Stimulated activated CD4-positive, alpha-beta T cell treated with anti-CD3 and anti-CD28 coated beads, Interleukin-1b, Interleukin-23, amount 100 ng/mL, for 4 hours (primary cell): ENCODE measurements around the gene S100A3.
"Not testable (repeated sequence)": the region's sequence is repeated elsewhere in the genome, so short reads cannot be mapped to it uniquely, and the experiment has no call there.

Experiments used
- DNase-seq, 2 donors: peaks; one replicate each; pipeline ENCODE4 v3.0.0-alpha.2; 2020; ENCODE audit warnings: low read depth in 2 of 2

S100A3 gene, protein sequence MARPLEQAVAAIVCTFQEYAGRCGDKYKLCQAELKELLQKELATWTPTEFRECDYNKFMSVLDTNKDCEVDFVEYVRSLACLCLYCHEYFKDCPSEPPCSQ

GRCh38 chr1:153548722-153549688, at the start of gene S100A3:
Gene S100A3, minus strand, starts transcription at chr1:153549258. Its CDS starts 773 bp downstream, at chr1:153548485.
- DNase-seq = no peak

- no peak for DNase-seq
These were observed 49.5 kb upstream of the S100A3 start for GRCh38 chr1:153598309-153599172.

DNA sequence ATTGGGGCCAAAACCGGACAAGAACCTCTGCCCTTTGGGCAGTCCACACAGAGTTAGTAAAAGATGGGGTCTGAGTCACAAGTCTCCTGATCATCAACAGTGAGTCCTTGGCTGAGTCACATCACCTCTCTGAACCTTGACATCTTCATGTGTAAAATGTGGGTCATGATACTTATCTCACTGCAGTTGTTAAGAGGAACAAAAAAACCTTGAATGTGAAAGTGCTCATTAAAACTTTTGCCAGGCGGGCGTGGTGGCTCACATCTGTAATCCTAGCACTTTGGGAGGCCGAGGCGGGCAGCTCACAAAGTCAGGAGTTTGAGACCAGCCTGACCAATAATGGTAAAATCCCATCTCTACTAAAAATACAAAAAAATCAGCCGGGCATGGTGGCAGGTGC, 48.1 kb upstream of the S100A3 start:
- DNase-seq = no peak

GRCh38 chr1:153592748-153593147, 43.7 kb upstream of the S100A3 start:
- DNase-seq = no peak

GRCh38 chr1:153588482-153588881, 39.4 kb upstream of the S100A3 start:
- no peak for DNase-seq

DNA sequence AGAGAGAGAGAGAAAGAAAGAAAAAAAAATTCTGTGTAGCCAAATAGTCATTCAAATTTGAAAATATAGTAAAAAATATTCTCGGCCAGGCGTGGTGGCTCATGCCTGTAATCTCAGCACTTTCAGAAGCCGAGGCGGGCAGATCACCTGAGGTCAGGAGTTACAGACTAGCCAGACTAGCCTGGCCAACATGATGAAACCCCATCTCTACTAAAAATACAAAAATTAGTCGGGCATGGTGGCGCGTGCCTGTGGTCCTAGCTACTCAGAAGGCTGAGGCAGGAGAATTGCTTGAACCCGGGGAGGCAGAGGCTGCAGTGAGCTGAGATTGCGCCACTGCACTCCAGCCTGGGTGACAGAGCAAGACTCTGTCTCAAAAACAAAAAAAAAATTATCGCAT, 39.0 kb upstream of the S100A3 start:
- not testable (repeated sequence) for DNase-seq

DNA sequence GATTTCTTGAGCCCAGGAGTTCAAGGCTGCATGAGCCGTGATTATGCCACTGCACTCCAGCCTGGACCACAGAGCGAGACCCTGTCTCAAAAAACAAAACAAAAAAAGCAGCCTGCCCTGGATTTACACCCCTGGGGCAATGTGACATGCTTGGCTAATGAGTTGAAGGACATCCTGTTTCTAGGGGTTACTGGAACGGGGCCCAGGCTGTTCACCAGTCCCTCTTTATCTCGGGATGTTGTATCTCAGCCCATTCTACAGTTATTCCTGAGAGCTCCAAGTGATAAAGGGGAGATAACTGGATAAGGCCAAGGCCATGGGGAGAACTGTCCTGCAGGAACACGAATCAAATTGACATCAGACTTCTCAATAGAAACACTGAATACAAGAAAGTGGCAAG, 38.3 kb upstream of the S100A3 start:
- DNase-seq = no peak

DNA sequence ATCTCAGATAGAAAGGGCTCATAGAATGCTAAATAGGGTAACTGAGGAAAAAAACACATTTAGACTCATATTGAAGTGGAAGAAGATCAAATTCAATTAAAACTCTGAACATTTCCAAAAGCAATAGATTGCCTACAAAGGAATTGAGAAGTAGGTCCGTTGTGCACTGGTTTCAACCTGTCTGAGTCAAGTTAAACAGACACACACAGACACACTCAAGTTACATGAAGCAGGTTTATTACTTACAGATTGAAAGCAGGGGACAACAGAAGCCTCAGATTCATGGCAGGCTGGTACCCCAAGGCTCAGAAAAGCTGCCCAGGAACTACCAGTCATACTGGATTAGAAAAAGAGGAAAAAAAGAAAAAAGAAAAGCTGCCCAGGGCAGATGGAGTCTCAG, 37.3 kb upstream of the S100A3 start:
- no peak for DNase-seq

DNA sequence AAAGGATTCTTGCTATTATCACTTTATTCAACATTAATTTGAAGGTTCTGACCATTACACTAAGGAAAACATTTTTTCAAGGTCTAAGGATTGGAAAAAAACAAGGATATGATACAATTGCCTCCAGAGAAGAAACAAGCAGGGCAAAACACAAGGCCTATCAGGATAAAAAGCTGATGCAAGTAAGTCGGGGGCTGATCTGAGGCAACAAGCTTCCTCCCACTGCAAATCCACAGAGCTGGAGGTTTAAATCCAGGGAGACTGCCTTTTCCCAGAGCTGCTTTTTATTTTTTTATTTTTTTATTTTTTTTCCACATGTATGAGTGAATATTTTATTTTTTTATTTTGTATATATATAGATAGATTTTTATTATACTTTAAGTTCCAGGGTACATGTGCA, 35.9 kb upstream of the S100A3 start:
- no peak for DNase-seq

DNA sequence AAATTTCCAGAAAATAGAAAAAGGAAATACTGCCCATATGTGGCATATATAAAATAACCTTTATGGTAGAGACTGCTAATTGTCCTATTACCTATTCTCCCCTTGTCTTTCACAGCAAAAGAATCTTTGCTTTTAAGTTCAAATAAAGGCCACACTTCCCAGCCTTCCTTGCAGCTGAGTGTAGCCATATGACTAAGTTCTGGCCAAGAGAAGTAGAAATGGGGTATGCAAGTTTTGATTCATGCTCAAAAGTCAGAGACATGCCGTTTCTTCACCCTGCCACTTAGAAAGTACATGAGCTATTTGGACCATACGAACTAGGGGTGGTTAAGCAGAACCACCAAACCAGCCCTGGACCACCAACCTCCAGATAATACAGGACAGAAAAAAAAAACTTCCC, 34.9 kb upstream of the S100A3 start:
- DNase-seq = no peak

DNA sequence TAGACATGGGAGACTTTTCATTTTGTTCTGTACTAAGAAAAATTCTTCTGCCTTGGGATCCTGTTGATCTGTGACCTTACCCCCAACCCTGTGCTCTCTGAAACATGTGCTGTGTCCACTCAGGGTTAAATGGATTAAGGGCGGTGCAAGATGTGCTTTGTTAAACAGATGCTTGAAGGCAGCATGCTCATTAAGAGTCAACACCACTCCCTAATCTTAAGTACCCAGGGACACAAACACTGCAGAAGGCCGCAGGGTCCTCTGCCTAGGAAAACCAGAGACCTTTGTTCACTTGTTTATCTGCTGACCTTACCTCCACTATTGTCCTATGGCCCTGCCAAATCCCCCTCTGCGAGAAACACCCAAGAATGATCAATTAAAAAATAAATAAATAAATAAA, 34.5 kb upstream of the S100A3 start:
- not testable (repeated sequence) for DNase-seq

DNA sequence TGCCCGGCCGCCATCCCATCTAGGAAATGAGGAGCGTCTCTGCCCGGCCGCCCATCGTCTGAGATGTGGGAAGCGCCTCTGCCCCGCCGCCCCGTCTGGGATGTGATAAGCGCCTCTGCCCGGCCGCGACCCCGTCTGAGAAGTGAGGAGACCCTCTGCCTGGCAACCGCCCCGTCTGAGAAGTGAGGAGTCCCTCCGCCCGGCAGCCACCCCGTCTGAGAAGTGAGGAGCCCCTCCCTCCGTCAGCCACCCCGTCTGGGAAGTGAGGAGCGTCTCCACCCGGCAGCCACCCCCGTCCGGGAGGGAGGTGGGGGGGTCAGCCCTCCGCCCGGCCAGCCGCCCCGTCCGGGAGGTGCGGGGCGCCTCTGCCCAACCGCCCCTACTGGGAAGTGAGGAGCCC, 33.8 kb upstream of the S100A3 start:
- DNase-seq = not testable (repeated sequence)

DNA sequence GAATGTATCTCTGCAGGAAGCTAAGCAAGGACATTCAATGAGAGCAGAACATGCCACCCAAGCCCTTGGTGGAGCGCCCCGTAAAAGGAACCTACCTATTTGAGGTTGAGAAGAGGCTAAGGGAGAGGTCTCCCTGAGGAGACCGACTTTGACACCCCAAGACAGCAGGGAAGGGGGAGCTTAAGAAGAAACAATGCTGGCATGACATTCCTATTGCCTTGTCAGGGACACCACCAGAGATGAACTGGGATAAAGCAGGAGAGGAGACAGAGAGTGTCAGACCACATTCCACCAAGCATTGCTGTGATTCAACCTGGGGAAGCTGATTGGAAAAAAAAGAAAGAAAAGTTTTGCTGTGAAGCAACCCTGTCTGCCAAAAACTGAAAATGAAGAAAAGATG, 29.9 kb upstream of the S100A3 start:
- no peak for DNase-seq

- DNase-seq = no peak
These were observed 29.4 kb upstream of the S100A3 start for GRCh38 chr1:153578490-153578889.

DNA sequence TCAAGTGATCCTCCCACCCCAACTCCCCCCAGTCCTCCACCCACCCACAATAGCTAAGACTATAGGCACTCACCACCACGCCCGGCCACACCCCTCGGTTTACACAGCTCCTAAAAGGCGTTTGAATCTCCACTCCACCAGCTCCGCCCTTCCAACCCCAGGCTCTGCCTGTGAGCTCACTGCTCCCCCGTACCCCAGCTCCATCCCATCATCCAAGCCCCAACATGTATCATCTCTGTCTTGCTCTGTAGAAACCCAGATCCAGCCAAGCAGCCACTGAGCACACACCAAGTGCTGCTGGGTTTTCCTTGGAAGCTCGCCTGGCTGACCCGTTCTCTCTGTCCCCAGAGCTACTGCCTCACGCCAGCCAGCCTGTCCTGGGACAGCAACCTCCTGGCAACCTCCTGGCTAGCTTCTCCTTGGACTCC, 28.6 kb upstream of the S100A3 start:
- DNase-seq = no peak

DNA sequence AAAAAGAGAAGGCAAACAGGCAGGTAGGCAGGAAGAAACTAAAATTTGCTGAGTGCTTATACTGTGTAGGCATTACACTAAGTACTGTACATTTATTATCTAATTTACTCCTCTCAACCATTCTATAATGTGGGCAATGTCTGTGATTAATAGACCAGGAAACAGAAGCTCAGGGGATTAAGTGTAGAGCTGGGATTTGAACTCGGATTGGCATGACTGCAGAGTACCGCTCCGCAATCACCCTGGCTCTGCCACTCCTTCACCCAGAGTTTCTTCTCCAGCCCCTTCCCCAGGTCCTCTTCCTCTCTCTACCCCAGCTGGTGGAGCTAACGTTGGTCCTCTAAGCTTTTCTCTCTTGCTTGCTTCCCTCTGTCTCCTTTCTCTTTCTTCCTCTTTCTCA, 28.1 kb upstream of the S100A3 start:
- DNase-seq = no peak

DNA sequence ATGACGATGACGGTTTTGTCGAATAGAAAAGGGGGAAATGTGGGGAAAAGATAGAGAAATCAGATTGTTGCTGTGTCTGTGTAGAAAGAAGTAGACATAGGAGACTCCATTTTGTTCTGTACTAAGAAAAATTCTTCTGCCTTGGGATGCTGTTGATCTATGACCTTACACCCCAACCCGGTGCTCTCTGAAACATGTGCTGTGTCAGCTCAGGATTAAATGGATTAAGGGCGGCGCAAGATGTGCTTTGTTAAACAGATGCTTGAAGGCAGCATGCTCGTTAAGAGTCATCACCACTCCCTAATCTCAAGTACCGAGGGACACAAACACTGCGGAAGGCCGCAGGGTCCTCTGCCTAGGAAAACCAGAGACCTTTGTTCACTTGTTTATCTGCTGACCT, 26.4 kb upstream of the S100A3 start:
- not testable (repeated sequence) for DNase-seq

DNA sequence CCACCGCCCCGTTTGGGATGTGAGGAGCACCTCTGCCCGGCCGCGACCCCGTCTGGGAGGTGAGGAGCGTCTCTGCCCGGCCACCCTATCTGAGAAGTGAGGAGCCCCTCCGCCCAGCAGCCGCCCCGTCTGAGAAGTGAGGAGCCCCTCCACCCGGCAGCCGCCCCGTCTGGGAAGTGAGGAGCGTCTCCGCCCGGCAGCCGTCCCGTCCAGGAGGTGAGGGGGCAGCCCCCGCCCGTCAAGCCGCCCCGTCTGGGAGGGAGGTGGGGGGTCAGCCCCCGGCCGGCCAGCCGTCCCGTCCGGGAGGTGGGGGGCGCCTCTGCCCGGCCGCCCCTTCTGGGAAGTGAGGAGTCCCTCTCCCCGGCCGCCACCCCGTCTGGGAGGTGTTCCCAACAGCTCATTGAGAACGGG, 26.0 kb upstream of the S100A3 start:
- DNase-seq = not testable (repeated sequence)

DNA sequence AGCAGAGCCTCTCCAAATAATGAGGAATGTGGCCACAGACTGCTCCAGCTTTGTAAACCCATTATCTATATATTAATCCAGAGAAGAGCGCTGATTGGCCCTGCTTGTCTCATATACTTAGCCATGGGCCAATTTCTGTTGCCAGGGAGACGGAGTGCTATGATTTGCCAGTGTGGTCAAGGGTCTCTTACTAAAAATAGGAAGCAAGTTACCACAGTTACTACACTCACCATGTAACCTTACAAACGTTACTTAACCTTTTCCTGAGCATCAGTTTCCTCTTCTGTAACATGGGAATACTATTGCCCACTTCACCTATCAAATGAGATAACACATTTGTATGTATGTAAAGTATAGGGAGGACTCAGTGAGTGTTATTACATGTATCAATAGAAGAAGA, 24.3 kb upstream of the S100A3 start:
- DNase-seq = no peak

DNA sequence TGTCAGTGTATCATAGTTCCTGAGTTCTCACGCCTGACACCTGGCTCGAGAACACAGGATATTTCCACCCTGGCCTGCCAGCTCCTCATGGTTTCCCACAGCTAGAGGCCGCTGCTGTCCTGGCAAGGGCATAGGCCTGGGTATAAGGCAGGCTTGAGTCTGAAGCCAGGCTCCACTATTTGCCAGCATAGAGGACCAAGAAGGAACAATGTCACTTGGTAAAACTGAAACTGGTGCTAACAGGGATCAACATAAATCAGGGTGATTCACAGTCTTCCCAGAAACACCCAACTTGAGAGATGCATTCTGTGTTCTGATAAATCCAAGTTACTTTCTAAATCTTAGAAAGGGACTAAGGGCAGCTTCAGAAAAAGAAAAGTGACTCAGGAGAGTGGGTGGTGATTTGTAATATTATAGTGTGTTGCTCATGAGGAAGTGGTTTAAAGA, 23.5 kb upstream of the S100A3 start:
- DNase-seq = peak in 1 of 2 donors; percentile 30

- no peak for DNase-seq
These were observed 22.6 kb upstream of the S100A3 start for GRCh38 chr1:153571706-153572105.

DNA sequence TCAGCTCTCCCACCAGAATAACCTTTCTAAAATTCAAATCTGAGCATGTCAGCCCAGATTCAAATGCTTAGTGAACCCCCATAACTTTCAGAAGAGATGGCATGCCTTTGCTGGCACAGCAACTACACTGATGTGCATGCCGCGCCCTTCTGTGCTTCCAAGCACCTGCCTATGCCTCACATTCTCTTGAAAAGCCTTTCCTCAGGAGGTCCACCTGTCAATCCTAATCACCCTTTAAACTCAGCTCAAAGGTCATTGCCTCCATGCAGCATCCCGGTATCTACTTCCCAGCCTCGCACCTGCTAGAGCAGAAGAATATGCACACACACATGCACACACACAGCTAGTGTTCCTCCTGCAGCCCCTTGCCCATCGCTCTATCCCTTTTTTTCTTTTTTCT, 21.8 kb upstream of the S100A3 start:
- no peak for DNase-seq
